HepG2 (cell line): Measurements from ENCODE around the gene CFAP69. TPM values are rescaled to one million over a fixed set of nuclear protein-coding genes. Genes with fewer than 3 reads are reported as not detected.

Experiments used
- ATAC-seq: fragments of 200-7000 bp; cut with Tn5 transposase; 3 replicates; pipeline ENCODE4 v1.9.1; 2020; ENCODE audit warnings: mild to moderate bottlenecking, moderate library complexity
- BruUV-seq: library from RNA; stranded (reverse); fragments of 400-500 nt; replicated peaks from 2 replicates; lab custom pipeline; 2021; lab: Mats Ljungman, UMichigan
- CTCF ChIA-PET: fragments of 300-600 bp; formaldehyde crosslinking; extraction: SDS; loops from one replicate; lab custom pipeline; 2021; ENCODE audit warnings: low total read pairs, inconsistent platforms, low intra/inter-chr PET ratio; lab: Yijun Ruan, JAX
- POLR2A ChIA-PET: fragments of 350-600 bp; sonication (Branson Sonifier 250); formaldehyde crosslinking; loops from one replicate; lab custom pipeline; 2020; ENCODE audit warnings: antibody characterized with exemption, inconsistent platforms; lab: Yijun Ruan, JAX
- DNase-seq: peaks from one replicate; pipeline ENCODE4 v3.0.0-alpha.2; 2015; ENCODE audit warnings: low spot score
- FAIRE-seq: peaks from 3 replicates; lab custom pipeline; 2011; peaks lifted over from hg19 to GRCh38; lab: Jason Lieb, UNC
- H2AFZ ChIP-seq: one replicate; pipeline ENCODE4 v1.6.1; 2011; ENCODE audit warnings: low read length, inconsistent platforms
- H3K27ac ChIP-seq: fragments of 300-600 bp; 3 replicates; pipeline ENCODE4 v1.8.0; 2011; ENCODE audit warnings: mixed run types, mild to moderate bottlenecking, mixed read lengths, low read length, inconsistent platforms; ENCODE audit not compliant: insufficient read depth; ENCODE audit errors: extremely low read length
- H3K27me3 ChIP-seq, 2 experiments: fragments of 200-600 bp in 1 of 2; 2 replicates in 1 of 2; 3 replicates in 1 of 2; pipeline versions ENCODE4 v1.6.0 to v1.8.0; 2011; ENCODE audit warnings: low read length in 2 of 2, mild to moderate bottlenecking in 2 of 2, moderate library complexity in 2 of 2, inconsistent platforms in 1 of 2; ENCODE audit not compliant: insufficient read depth in 2 of 2, control insufficient read depth in 1 of 2
- H3K36me3 ChIP-seq, 2 experiments: fragments of 200-600 bp in 1 of 2; replicated peaks in 1 of 2; 2 replicates in 1 of 2; 3 replicates in 1 of 2; pipeline versions ENCODE4 v1.5.1 to v1.8.0; 2011; ENCODE audit warnings: low read length in 2 of 2, inconsistent platforms in 1 of 2; ENCODE audit not compliant: insufficient read depth in 2 of 2, control insufficient read depth in 1 of 2
- H3K4me1 ChIP-seq: 2 replicates; pipeline ENCODE4 v1.5.1; 2012; ENCODE audit warnings: low read length, inconsistent platforms; ENCODE audit not compliant: insufficient read depth
- H3K4me2 ChIP-seq: 2 replicates; pipeline ENCODE4 v1.6.0; 2011; ENCODE audit warnings: low read depth, low read length, inconsistent platforms
- H3K4me3 ChIP-seq, 3 experiments: fragments of 200-600 bp in 1 of 3; sonication (generic), shearing (Covaris generic) in 1 of 3; replicated peaks in 1 of 3; 2 replicates each; pipeline ENCODE4 v1.5.1; 2011 to 2016; ENCODE audit warnings: low read length in 3 of 3, inconsistent platforms in 2 of 3, low read depth in 2 of 3, mild to moderate bottlenecking in 2 of 3, control low read depth in 1 of 3, mixed read lengths in 1 of 3; ENCODE audit not compliant: insufficient read depth in 1 of 3
- H3K79me2 ChIP-seq: one replicate; pipeline ENCODE4 v1.6.1; 2011; ENCODE audit warnings: low read length, inconsistent platforms; ENCODE audit not compliant: insufficient read depth
- H3K9ac ChIP-seq: 2 replicates; pipeline ENCODE4 v1.6.0; 2011; ENCODE audit warnings: mild to moderate bottlenecking, low read depth, low read length, inconsistent platforms; ENCODE audit not compliant: insufficient read depth
- H3K9me3 ChIP-seq: 2 replicates; pipeline ENCODE4 v1.5.1; 2012; ENCODE audit warnings: mild to moderate bottlenecking, low read length
- H4K20me1 ChIP-seq: 2 replicates; pipeline ENCODE4 v1.6.0; 2011; ENCODE audit warnings: inconsistent platforms, mild to moderate bottlenecking, low read length, moderate library complexity; ENCODE audit not compliant: insufficient read depth
- KDM6A ChIP-seq: IDR thresholded peaks from 2 replicates; pipeline ENCODE4 v1.6.1; 2016; ENCODE audit warnings: low read depth
- MAFF ChIP-seq: IDR thresholded peaks from 2 replicates; pipeline ENCODE4 v1.6.1; 2011; ENCODE audit warnings: low read depth, low read length, improper control_type of control experiment
- MAFK ChIP-seq, 2 experiments: IDR thresholded peaks in 1 of 2; conservative IDR thresholded peaks in 1 of 2; 2 replicates each; pipeline ENCODE4 v1.6.1; 2011; ENCODE audit warnings: improper control_type of control experiment in 2 of 2, low read length in 2 of 2
- RXRB ChIP-seq: IDR thresholded peaks from 2 replicates; pipeline ENCODE4 v1.6.1; 2016; ENCODE audit warnings: borderline replicate concordance, missing genetic modification reagents, missing compliant biosample characterization
- WGBS: methylation state at CpG from one replicate; pipeline ENCODE4 v1.1.6; 2017; ENCODE audit warnings: low lambda C conversion rate; 5-methylcytosine and 5-hydroxymethylcytosine counted together
- in situ Hi-C: cut with HindIII; loops from 2 replicates; pipeline ENCODE4 v1.10.0; 2017; ENCODE audit warnings: low pct_unique_long_range_greater_than_20kb; ENCODE audit not compliant: extremely low pct_ligation_motif_present
- intact Hi-C: fragments of 100-400 bp; cut with micrococcal nuclease; formaldehyde crosslinking; loops from one replicate; pipeline ENCODE4 v1.10.0; 2022; ENCODE audit not compliant: unreplicated experiment
- polyA plus RNA-seq, 8 experiments: library from polyadenylated mRNA; depleted of rRNA in 3 of 8; stranded (reverse) in 7 of 8; unstranded in 1 of 8; fragments of >200 nt; fragmentation: Illumina TruSeq in 4 of 8; extraction: Trizol in 4 of 8; gene quantifications; 2 replicates each; pipeline versions ENCODE4 v1.2.1 to v1.2.3, GENCODE V29; 2011 to 2016; ENCODE audit warnings: low read depth in 4 of 8, missing spikeins in 1 of 8, mixed read lengths in 1 of 8; ENCODE audit not compliant: insufficient read depth in 1 of 8
- total RNA-seq, 5 experiments: library from RNA; depleted of rRNA; stranded (reverse); fragments of >200 nt; fragmentation: Illumina TruSeq; extraction: Trizol; gene quantifications; 2 replicates each; pipeline ENCODE4 v1.2.3, GENCODE V29; 2016; ENCODE audit warnings: low read depth in 1 of 5
- TF ChIP-seq, protein P1 (sequence below): sonication (generic); formaldehyde crosslinking; IDR thresholded peaks from 2 replicates; pipeline ENCODE4 v1.5.1; 2020; ENCODE audit warnings: mild to moderate bottlenecking, missing genetic modification reagents, borderline replicate concordance
- TF ChIP-seq, protein P2 (sequence below): IDR thresholded peaks from 2 replicates; pipeline ENCODE4 v1.6.1; 2016; ENCODE audit warnings: low read depth
- TF ChIP-seq, protein P3 (sequence below): sonication (generic); formaldehyde crosslinking; conservative IDR thresholded peaks from 2 replicates; pipeline ENCODE4 v1.4.0; 2020; ENCODE audit warnings: mild to moderate bottlenecking, missing genetic modification reagents, moderate library complexity
- TF ChIP-seq, protein P4 (sequence below): sonication (generic); formaldehyde crosslinking; IDR thresholded peaks from 2 replicates; pipeline ENCODE4 v1.5.0; 2020; ENCODE audit warnings: missing genetic modification reagents

The CFAP69 gene
- total and polyA plus RNA-seq, 2 of the 13 experiments (the other 11 are each of a cell fraction or from before 2014, with no cell fraction given), result 2.2 to 4.0 TPM

DNA sequence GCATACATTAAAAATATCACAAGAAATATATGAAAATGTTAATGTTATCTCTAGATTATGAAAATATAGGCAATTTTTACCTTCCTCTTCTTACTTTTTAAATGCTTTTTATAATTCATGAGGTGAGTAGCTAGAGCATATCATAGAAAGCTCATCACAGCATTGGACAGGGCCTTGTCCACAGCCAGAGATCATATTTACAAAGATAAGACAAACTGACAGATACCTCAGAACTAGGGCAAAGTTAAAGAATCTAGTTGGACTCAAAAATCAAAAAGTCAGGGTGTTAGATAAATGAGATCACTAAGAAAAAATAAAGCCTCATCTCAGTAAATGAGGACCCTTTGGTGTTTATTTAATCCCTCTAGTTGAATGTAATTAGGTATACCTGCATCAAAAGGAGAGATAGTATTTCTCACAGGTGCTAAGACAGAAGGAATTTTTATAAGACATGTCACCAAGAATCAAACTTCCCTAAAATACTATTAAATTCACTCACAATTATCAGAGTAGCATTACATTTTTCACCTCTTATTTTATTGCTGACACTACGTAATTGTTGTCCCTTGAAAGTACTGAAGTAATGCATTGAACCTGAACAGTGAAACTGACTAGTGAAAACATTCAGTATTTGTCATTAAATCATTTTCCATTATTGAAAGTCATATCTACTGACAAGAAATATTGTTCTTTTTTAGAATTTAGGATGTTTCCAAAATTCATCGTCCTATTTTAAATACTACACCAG is 25.6 kb downstream of the CFAP69 start:
- in situ Hi-C loops, result no loop called here
- BruUV-seq, result no TSS peak
- CTCF ChIA-PET, result no interaction called here
- intact Hi-C loops, result loop anchor here (2.0 kb wide), 2 partner anchors 26 to 28 kb away; partner anchors contain the start of gene CFAP69
- Histone ChIP-seq H3K4me2 (peak overlapping the region; percentile 25; the same call in 1 of the 2 replicates), H3K27ac (peak overlapping the region; percentile 39), H3K36me3 (no peaks in the 10 kb centered on the region), H3K9ac (no peak overlapping the region), H3K27me3 (no peaks in the 10 kb centered on the region), H3K9me3 (no peaks in the 10 kb centered on the region), H3K4me3 (no peak overlapping the region), H3K79me2 (no peaks in the 10 kb centered on the region), H2AFZ (no peak overlapping the region), H3K4me1 (peaks cover 71% of the 10 kb centered on the region), H4K20me1 (no peaks in the 10 kb centered on the region)
- FAIRE-seq (no peak), DNase-seq (peak; percentile 25), ATAC-seq (peak; percentile 66)
- WGBS, result 100% methylated on average over 2 of the region's 2 CpGs
- POLR2A ChIA-PET, result no interaction called here
- TF ChIP-seq RXRB (CRISPR knock-in tag) (peak; percentile 83), KDM6A (CRISPR knock-in tag) (0 out of 2 replicates have a peak, but pooled peaks have one; percentile 28), MAFK (conservative IDR thresholded peaks at IDR 0.05 in 1 of 2, IDR thresholded peaks at IDR 0.05 in 1 of 2; ENCODE audit: low read length in 2 of 2) (peak; percentile 92 to 94), MAFF (peak; percentile 93)
- TF ChIP-seq, protein P1, sequence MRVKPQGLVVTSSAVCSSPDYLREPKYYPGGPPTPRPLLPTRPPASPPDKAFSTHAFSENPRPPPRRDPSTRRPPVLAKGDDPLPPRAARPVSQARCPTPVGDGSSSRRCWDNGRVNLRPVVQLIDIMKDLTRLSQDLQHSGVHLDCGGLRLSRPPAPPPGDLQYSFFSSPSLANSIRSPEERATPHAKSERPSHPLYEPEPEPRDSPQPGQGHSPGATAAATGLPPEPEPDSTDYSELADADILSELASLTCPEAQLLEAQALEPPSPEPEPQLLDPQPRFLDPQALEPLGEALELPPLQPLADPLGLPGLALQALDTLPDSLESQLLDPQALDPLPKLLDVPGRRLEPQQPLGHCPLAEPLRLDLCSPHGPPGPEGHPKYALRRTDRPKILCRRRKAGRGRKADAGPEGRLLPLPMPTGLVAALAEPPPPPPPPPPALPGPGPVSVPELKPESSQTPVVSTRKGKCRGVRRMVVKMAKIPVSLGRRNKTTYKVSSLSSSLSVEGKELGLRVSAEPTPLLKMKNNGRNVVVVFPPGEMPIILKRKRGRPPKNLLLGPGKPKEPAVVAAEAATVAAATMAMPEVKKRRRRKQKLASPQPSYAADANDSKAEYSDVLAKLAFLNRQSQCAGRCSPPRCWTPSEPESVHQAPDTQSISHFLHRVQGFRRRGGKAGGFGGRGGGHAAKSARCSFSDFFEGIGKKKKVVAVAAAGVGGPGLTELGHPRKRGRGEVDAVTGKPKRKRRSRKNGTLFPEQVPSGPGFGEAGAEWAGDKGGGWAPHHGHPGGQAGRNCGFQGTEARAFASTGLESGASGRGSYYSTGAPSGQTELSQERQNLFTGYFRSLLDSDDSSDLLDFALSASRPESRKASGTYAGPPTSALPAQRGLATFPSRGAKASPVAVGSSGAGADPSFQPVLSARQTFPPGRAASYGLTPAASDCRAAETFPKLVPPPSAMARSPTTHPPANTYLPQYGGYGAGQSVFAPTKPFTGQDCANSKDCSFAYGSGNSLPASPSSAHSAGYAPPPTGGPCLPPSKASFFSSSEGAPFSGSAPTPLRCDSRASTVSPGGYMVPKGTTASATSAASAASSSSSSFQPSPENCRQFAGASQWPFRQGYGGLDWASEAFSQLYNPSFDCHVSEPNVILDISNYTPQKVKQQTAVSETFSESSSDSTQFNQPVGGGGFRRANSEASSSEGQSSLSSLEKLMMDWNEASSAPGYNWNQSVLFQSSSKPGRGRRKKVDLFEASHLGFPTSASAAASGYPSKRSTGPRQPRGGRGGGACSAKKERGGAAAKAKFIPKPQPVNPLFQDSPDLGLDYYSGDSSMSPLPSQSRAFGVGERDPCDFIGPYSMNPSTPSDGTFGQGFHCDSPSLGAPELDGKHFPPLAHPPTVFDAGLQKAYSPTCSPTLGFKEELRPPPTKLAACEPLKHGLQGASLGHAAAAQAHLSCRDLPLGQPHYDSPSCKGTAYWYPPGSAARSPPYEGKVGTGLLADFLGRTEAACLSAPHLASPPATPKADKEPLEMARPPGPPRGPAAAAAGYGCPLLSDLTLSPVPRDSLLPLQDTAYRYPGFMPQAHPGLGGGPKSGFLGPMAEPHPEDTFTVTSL (CRISPR knock-in tag), result peak; percentile 79; the same call in 1 of the 2 replicates
- TF ChIP-seq, protein P2, sequence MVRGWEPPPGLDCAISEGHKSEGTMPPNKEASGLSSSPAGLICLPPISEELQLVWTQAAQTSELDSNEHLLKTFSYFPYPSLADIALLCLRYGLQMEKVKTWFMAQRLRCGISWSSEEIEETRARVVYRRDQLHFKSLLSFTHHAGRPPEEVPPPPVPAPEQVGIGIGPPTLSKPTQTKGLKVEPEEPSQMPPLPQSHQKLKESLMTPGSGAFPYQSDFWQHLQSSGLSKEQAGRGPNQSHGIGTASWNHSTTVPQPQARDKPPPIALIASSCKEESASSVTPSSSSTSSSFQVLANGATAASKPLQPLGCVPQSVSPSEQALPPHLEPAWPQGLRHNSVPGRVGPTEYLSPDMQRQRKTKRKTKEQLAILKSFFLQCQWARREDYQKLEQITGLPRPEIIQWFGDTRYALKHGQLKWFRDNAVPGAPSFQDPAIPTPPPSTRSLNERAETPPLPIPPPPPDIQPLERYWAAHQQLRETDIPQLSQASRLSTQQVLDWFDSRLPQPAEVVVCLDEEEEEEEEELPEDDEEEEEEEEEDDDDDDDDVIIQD (CRISPR knock-in tag), result peak; percentile 15; the same call in 1 of the 2 replicates
- TF ChIP-seq, protein P3, sequence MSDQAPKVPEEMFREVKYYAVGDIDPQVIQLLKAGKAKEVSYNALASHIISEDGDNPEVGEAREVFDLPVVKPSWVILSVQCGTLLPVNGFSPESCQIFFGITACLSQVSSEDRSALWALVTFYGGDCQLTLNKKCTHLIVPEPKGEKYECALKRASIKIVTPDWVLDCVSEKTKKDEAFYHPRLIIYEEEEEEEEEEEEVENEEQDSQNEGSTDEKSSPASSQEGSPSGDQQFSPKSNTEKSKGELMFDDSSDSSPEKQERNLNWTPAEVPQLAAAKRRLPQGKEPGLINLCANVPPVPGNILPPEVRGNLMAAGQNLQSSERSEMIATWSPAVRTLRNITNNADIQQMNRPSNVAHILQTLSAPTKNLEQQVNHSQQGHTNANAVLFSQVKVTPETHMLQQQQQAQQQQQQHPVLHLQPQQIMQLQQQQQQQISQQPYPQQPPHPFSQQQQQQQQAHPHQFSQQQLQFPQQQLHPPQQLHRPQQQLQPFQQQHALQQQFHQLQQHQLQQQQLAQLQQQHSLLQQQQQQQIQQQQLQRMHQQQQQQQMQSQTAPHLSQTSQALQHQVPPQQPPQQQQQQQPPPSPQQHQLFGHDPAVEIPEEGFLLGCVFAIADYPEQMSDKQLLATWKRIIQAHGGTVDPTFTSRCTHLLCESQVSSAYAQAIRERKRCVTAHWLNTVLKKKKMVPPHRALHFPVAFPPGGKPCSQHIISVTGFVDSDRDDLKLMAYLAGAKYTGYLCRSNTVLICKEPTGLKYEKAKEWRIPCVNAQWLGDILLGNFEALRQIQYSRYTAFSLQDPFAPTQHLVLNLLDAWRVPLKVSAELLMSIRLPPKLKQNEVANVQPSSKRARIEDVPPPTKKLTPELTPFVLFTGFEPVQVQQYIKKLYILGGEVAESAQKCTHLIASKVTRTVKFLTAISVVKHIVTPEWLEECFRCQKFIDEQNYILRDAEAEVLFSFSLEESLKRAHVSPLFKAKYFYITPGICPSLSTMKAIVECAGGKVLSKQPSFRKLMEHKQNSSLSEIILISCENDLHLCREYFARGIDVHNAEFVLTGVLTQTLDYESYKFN (CRISPR knock-in tag), result peak; percentile 79
- TF ChIP-seq, protein P4, sequence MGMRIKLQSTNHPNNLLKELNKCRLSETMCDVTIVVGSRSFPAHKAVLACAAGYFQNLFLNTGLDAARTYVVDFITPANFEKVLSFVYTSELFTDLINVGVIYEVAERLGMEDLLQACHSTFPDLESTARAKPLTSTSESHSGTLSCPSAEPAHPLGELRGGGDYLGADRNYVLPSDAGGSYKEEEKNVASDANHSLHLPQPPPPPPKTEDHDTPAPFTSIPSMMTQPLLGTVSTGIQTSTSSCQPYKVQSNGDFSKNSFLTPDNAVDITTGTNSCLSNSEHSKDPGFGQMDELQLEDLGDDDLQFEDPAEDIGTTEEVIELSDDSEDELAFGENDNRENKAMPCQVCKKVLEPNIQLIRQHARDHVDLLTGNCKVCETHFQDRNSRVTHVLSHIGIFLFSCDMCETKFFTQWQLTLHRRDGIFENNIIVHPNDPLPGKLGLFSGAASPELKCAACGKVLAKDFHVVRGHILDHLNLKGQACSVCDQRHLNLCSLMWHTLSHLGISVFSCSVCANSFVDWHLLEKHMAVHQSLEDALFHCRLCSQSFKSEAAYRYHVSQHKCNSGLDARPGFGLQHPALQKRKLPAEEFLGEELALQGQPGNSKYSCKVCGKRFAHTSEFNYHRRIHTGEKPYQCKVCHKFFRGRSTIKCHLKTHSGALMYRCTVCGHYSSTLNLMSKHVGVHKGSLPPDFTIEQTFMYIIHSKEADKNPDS (CRISPR knock-in tag), result no peak
